Measurements from ENCODE around the gene HSD11B1L.
A peak's percentile ranks its signal among the peaks of the same experiment; 100 is the strongest.

The HSD11B1L gene

DNA sequence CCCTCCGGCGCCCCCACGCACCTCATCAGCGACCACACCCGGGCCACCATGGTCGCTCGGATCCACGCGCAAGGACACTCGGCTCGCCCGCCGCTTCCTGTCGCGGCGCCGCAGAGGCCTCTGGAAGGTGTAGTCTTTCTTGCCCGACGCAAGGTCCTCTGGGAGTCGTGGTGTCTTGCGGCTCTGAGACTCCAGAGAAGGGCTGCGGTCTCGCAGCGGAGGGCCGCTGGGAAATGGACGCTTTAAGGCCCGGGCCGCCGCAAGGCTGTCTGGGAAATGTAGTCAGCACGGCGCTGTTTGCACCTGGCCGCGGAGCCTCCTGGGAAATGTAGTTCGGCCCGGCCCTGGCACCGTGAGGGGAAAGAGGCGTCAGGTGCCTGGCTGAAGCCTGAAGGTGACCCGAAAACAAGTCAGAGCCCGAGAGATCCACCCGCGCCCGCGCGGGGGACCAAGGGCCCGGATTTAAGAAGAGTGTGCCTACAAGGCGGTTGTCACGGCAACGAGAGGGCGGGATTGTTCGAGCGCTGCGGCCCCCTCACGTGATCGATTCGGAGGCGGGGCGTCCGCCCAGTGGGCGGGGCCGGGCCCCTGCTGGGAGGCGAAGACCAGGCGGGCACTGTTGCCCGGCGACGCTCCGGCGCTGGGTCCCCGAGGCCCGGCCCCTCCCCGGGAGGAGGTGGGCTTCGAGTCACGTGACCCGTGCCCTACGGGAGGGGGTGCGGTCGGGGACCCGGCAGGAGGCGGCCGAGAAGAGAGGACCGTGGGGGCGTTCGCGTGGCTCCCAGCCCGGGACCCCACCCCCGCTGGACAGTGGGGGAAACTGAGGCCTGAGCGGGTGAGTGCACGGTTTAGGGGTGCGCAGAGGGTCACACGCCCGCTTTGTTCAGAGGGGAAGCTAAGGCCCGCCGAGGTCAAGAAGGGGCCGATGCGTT, at the start of gene HSD11B1L, which contains the start of gene MICOS13:
Gene HSD11B1L (plus strand): TSS at position 591 of the 932 bp plus-strand sequence. CDS start 3,806 bp downstream, outside the sequence.
Gene MICOS13 (minus strand): TSS at position 80 of the 932 bp plus-strand sequence. CDS start 30 bp downstream, at position 50.
- DNase-seq, result peak; percentile 99

- no peak for DNase-seq
Observed at GRCh38 chr19:5631567-5632240, 49.1 kb upstream of the HSD11B1L start.

GRCh38 chr19:5632241-5632612, 48.6 kb upstream of the HSD11B1L start:
- no peak for DNase-seq

DNA sequence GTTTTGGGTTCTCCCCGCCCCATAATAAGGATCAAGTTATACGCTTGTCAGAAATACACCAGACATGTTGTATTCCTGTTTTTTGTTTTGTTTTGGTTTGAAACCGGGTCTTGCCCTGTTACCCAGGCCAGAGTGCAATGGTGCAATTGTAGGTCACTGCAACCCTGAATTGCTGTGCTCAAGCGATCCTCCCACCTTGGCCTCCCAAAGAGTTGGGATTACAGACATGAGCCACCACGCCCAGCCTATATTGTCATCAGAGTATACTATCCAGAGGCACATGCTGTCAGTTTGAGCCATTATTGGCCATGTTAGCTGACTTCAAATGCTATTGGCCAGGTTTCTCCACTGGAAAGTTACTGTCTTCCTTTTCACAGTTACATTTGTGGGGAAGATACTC, 48.2 kb upstream of the HSD11B1L start:
- no peak for DNase-seq

DNA sequence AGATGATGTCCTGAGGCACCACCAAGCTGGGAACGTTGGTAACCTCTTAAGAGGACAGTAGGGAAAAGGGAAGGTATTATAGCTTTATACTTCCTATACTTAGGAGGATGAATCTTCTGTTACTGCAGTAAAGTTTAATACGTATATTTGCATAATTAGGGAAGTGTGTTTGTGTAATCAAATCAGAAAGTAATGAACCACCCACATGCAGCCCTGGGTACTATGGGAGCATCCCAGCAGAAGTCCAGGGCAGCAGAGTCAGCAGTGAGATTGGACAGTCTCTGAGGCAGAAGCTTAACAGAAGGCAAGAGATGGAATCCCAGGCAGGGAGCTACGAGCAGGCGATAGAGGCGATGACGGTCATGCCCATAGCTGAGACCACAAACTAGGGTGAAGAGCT, 45.4 kb upstream of the HSD11B1L start:
- no peak for DNase-seq

- no peak for DNase-seq
Observed at GRCh38 chr19:5637971-5638370, 42.9 kb upstream of the HSD11B1L start.

- no peak for DNase-seq
Observed at GRCh38 chr19:5641171-5641570, 39.7 kb upstream of the HSD11B1L start.

DNA sequence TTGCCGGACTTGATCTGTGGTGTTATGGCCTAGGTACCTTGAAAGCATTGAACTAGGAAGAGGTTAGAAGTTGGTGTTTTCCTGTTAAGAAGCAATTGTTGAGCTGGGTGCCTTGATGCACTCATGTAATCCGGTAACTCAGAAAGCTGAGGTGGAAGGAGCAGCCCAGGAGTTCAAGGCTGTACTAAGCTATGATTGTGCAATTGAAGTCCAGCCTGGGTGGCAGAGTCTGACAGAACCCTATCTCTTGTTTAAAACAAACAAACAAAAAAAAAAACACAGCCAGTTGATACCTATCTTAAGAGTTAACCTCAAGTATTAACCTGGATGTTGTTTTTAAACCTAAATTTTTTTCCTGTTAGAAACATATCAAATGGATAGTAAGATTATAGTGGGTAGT, 38.6 kb upstream of the HSD11B1L start:
- DNase-seq, result no peak

DNA sequence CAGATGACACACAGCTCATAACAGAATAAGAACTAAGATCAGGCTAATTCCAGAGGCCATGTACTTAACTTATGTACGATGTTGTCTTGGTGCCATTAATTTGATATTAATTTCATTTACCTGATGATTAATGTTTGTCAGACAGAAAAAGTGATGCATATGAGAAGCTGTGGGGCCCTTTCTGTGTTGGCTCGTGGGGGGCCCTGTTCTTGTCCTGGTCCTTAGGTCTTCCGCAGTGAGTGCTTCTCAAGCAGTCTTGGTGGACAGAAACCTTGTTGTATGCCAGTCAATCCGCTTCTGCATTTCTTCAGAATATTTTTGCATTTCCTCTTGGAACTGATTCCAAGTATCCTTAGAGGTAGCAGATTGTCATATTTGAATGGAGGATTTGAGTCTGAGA, 37.8 kb upstream of the HSD11B1L start:
- DNase-seq, result no peak

GRCh38 chr19:5644037-5644436, 36.8 kb upstream of the HSD11B1L start:
- DNase-seq, result no peak

- DNase-seq, result no peak
Observed at GRCh38 chr19:5645409-5645808, 35.4 kb upstream of the HSD11B1L start.

DNA sequence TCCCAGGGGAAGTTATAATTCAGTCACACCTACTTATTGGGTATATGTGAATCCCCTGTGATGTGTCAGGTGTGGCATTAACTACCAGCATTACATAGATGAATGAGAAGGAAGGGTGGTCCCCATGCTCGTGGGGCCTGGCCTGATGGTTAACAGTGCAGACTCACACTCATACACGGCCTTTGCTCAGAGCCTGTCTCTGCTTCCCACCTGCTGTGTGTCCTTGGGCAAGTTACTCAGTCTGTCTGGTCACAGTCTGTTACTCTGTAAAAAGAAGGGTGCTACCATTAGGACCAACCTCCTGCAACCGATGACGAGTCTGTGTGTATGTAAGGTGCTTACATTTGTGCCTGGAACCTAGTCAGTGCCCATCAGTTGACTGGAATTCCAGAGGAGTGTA, 34.1 kb upstream of the HSD11B1L start:
- DNase-seq, result no peak

DNA sequence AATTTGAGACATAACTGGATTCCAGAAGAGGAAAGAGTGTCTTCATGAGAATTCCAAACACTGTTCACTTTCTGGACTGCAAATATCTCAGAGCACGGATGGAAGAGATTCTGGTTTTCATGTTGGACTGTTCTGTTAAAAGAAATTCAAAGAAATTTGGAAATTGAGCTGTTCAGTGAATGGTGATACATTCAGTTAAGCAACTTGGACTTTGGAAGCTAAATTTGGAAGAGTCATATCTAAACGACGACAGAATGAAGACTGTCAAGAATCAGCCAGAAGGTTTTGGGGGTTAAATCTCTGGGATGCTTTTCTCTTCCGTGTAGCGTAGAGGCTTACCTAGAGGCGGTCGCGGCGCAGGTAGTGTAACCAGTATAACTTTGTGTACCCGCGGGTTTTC, 32.4 kb upstream of the HSD11B1L start:
- no peak for DNase-seq

GRCh38 chr19:5651361-5651760, 29.5 kb upstream of the HSD11B1L start:
- DNase-seq, result no peak

GRCh38 chr19:5652261-5652660, 28.6 kb upstream of the HSD11B1L start:
- DNase-seq, result no peak

- DNase-seq, result no peak
Observed at GRCh38 chr19:5654931-5655330, 25.9 kb upstream of the HSD11B1L start.

- DNase-seq, result no peak
Observed at GRCh38 chr19:5655412-5655811, 25.4 kb upstream of the HSD11B1L start.

DNA sequence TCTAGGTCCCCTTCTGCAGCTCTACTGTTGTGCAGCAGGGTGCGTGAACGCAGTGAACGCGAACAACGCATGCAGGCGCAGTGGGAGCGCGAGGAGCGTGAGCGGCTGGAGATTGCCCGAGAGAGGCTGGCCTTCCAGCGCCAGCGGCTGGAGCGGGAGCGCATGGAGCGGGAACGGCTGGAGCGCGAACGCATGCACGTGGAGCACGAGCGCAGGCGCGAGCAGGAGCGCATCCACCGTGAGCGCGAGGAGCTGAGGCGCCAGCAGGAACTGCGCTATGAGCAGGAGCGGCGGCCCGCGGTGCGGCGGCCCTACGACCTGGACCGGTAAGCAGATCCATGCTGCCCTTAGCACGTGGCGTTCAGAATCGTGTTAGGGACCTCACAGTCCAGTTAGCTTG, 19.3 kb upstream of the HSD11B1L start:
- DNase-seq, result no peak

- no peak for DNase-seq
Observed at GRCh38 chr19:5663904-5664303, 16.9 kb upstream of the HSD11B1L start.

DNA sequence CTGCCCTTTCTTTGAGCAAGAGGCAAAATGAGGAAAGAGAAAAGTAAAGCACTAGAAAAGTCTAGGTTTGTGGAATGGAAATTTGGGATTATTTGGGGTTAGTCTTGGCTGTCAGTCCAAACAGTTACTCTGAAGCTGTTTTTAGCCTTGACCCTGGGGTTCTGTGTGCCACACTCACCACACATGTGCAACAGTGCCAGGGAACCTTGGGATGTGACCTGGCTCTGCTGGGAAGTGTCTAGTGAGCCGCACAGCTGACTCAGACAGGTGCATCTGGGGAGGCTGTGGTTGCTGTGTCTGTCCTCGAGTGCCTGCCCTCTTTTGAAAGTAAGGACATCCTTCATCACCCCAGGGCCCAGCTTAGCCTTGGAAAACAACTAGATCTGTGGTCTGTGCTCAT, 16.3 kb upstream of the HSD11B1L start:
- DNase-seq, result no peak

DNA sequence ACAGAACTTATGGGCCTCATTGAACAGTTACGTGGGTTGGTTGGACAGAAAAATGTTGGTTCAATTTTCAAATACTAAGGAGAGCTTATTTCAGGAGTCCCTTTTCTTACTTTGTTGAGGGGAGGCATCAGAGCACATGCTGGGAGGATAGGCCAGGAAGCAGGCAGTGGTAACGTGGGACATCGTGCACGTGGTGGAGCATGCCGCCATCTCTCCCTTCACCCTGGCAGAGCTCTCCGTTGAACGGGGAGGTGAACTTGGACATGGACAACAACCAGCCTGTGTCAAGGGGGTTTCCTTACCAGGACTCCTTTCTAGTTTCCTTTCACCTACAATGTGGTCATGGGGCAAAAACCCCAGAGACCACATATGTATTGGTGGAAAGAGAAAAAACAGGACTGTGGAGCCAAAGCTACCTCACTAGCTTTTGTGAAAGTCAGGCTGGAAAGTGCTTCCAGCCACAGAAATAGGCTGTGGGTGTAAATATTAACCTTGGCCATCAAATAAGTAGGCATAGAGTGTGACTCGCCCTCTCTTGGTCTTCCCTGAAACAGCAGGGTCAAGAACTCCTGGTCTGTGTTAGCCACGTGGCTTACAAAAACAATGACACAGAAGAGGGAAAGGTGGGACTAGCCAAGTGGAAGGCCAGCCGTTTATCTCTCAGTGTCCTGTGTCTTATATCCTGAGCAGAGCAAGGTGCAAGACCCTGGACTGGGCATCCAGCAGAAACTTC, 14.9 kb upstream of the HSD11B1L start:
- no peak for DNase-seq

- DNase-seq, result no peak
Observed at GRCh38 chr19:5666921-5667610, 13.8 kb upstream of the HSD11B1L start.

DNA sequence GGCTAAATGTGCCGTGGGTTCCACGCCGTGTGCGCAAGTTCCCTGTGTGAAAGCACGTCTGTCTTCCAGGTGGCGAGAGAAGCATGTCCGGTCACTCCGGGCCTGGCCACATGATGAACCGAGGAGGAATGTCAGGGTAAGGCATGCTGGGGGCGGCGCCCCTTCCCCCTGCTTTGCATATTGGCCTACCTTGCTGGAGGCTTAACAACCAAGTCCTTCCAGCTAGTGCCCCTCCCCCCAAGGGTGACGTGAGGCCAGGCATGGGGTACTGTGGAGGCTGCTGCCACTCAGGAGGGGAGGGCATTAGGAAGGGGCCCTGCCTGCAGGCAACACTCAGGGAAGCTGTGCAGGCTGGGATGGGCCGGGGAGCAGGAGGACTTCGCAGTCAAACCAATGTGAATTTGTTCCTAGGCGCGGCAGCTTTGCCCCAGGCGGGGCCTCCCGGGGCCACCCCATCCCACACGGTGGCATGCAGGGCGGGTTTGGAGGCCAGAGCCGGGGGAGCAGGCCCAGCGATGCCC, 13.0 kb upstream of the HSD11B1L start:
- no peak for DNase-seq
